Mesenchymal stem cell (in vitro differentiated cells and primary cell): Measurements from ENCODE around the gene CCDC40.

Experiments used
- DNase-seq: peaks from one replicate; pipeline ENCODE4 v3.0.0-alpha.2; 2013
- H2AFZ ChIP-seq: one replicate; pipeline ENCODE4 v1.6.1; 2013; ENCODE audit warnings: low read depth, mild to moderate bottlenecking, control low read depth, inconsistent platforms, low read length, moderate library complexity
- H2AK5ac ChIP-seq: 2 replicates; pipeline ENCODE4 v1.6.1; 2013; ENCODE audit warnings: low read length, moderate library complexity, mild to moderate bottlenecking, inconsistent platforms; ENCODE audit not compliant: severe bottlenecking
- H2BK120ac ChIP-seq: one replicate; pipeline ENCODE4 v1.6.1; 2013; ENCODE audit warnings: low read depth, mild to moderate bottlenecking, inconsistent platforms, low read length, moderate library complexity
- H2BK12ac ChIP-seq, 2 experiments: one replicate each; pipeline ENCODE4 v1.6.1; 2013; ENCODE audit warnings: inconsistent platforms in 2 of 2, low read length in 2 of 2, mild to moderate bottlenecking in 2 of 2, moderate library complexity in 2 of 2, control low read depth in 1 of 2
- H2BK15ac ChIP-seq: one replicate; pipeline ENCODE4 v1.6.1; 2013; ENCODE audit warnings: mild to moderate bottlenecking, low read depth, inconsistent platforms; ENCODE audit not compliant: poor library complexity, severe bottlenecking
- H2BK5ac ChIP-seq: 2 replicates; pipeline ENCODE4 v1.6.1; 2013; ENCODE audit warnings: low read depth, mild to moderate bottlenecking, low read length, control low read depth, inconsistent platforms; ENCODE audit not compliant: poor library complexity, severe bottlenecking
- H3K14ac ChIP-seq, 2 experiments: one replicate each; pipeline ENCODE4 v1.6.1; 2013; ENCODE audit warnings: inconsistent platforms in 2 of 2, low read length in 2 of 2, control low read depth in 1 of 2, mild to moderate bottlenecking in 1 of 2, moderate library complexity in 1 of 2
- H3K18ac ChIP-seq, 2 experiments: one replicate each; pipeline ENCODE4 v1.6.1; 2013; ENCODE audit warnings: inconsistent platforms in 2 of 2, low read length in 2 of 2, control low read depth in 1 of 2, low read depth in 1 of 2, mild to moderate bottlenecking in 1 of 2
- H3K23ac ChIP-seq, 2 experiments: one replicate each; pipeline ENCODE4 v1.6.1; 2013; ENCODE audit warnings: inconsistent platforms in 2 of 2, low read length in 2 of 2, mild to moderate bottlenecking in 2 of 2, moderate library complexity in 2 of 2, control low read depth in 1 of 2
- H3K27ac ChIP-seq: 2 replicates; pipeline ENCODE4 v1.5.1; 2013; ENCODE audit warnings: mild to moderate bottlenecking, moderate library complexity, low read length, control low read depth, inconsistent platforms; ENCODE audit not compliant: poor library complexity, severe bottlenecking
- H3K27me3 ChIP-seq, 2 experiments: 2 replicates each; pipeline versions ENCODE4 v1.6.1 to v1.7.0; 2013; ENCODE audit warnings: low read length in 2 of 2, mild to moderate bottlenecking in 2 of 2, moderate library complexity in 2 of 2, control low read depth in 1 of 2, inconsistent platforms in 1 of 2; ENCODE audit not compliant: control insufficient read depth in 1 of 2, insufficient read depth in 1 of 2
- H3K36me3 ChIP-seq, 2 experiments: 2 replicates each; pipeline versions ENCODE4 v1.6.1 to v1.7.0; 2013; ENCODE audit warnings: low read length in 2 of 2, control low read depth in 1 of 2, inconsistent platforms in 1 of 2, low read depth in 1 of 2, mild to moderate bottlenecking in 1 of 2; ENCODE audit not compliant: insufficient read depth in 2 of 2, control insufficient read depth in 1 of 2
- H3K4ac ChIP-seq, 2 experiments: one replicate each; pipeline ENCODE4 v1.6.1; 2013; ENCODE audit warnings: inconsistent platforms in 2 of 2, low read length in 2 of 2, mild to moderate bottlenecking in 2 of 2, moderate library complexity in 2 of 2, control low read depth in 1 of 2, low read depth in 1 of 2
- H3K4me1 ChIP-seq: 2 replicates; pipeline ENCODE4 v1.6.1; 2013; ENCODE audit warnings: low read depth, low read length, control low read depth; ENCODE audit not compliant: control insufficient read depth, insufficient read depth
- H3K4me2 ChIP-seq: 2 replicates; pipeline ENCODE4 v1.6.1; 2013; ENCODE audit warnings: low read length, mild to moderate bottlenecking, inconsistent platforms; ENCODE audit not compliant: poor library complexity, severe bottlenecking
- H3K4me3 ChIP-seq, 2 experiments: 2 replicates each; pipeline versions ENCODE4 v1.5.1 to v1.7.0; 2013; ENCODE audit warnings: low read length in 2 of 2, mild to moderate bottlenecking in 2 of 2, control low read depth in 1 of 2, low read depth in 1 of 2; ENCODE audit not compliant: insufficient read depth in 1 of 2
- H3K79me1 ChIP-seq: replicated peaks from 2 replicates; pipeline ENCODE4 v1.6.1; 2013; ENCODE audit warnings: mild to moderate bottlenecking, control low read depth, low read length, inconsistent platforms; ENCODE audit not compliant: poor library complexity, severe bottlenecking
- H3K9ac ChIP-seq: 2 replicates; pipeline ENCODE4 v1.7.0; 2013; ENCODE audit warnings: mild to moderate bottlenecking, low read length, moderate library complexity
- H3K9me3 ChIP-seq: 2 replicates; pipeline ENCODE4 v1.7.0; 2013; ENCODE audit warnings: mild to moderate bottlenecking, low read length; ENCODE audit not compliant: control insufficient read depth
- H4K8ac ChIP-seq: one replicate; pipeline ENCODE4 v1.6.1; 2013; ENCODE audit warnings: inconsistent platforms, mild to moderate bottlenecking, low read length, moderate library complexity
- H4K91ac ChIP-seq: one replicate; pipeline ENCODE4 v1.6.1; 2013; ENCODE audit warnings: mild to moderate bottlenecking, low read length, inconsistent platforms
- WGBS: methylation state at CpG from one replicate; pipeline ENCODE4 v1.1.7; 2013; ENCODE audit warnings: mixed read lengths; 5-methylcytosine and 5-hydroxymethylcytosine counted together

Gene CCDC40

GRCh38 chr17:80099291-80100034 lies 63.0 kb downstream of the CCDC40 start:
- no peaks in the 10 kb centered on the region for H3K9me3 ChIP-seq
- no peak overlapping the region for H2BK15ac ChIP-seq
- H3K4me2 ChIP-seq = no peak overlapping the region
- H2BK5ac ChIP-seq = no peak overlapping the region
- H3K4me1 ChIP-seq = peaks cover 18% of the 10 kb centered on the region
- no peak overlapping the region for H2AK5ac ChIP-seq
- H2BK12ac ChIP-seq = no peak overlapping the region
- H3K4me3 ChIP-seq = no peak overlapping the region
- no peak overlapping the region for H3K27ac ChIP-seq
- no peak overlapping the region for H3K4ac ChIP-seq
- H3K36me3 ChIP-seq = no peaks in the 10 kb centered on the region
- no peak for DNase-seq
- H3K14ac ChIP-seq = no peak overlapping the region
- H3K18ac ChIP-seq = no peak overlapping the region
- no peak overlapping the region for H2AFZ ChIP-seq
- no peak overlapping the region for H3K9ac ChIP-seq
- peaks cover 0 to 4% of the 10 kb centered on the region in 2 experiments for H3K27me3 ChIP-seq
- H2BK120ac ChIP-seq = no peak overlapping the region
- no peak overlapping the region for H3K23ac ChIP-seq
- 95% methylated on average over 26 of the region's 27 CpGs for WGBS
- H4K8ac ChIP-seq = no peak overlapping the region
- H3K79me1 ChIP-seq = peaks cover 4% of the 10 kb centered on the region
- H4K91ac ChIP-seq = no peak overlapping the region

- no peak overlapping the region for H2BK12ac ChIP-seq
- H3K36me3 ChIP-seq = no peaks in the 10 kb centered on the region
- H2AK5ac ChIP-seq = no peak overlapping the region
- no peak overlapping the region for H3K18ac ChIP-seq
- peaks cover 0 to 7% of the 10 kb centered on the region in 2 experiments for H3K27me3 ChIP-seq
- DNase-seq = no peak
- H2BK120ac ChIP-seq = no peak overlapping the region
- H2BK15ac ChIP-seq = no peak overlapping the region
- H4K91ac ChIP-seq = no peak overlapping the region
- peak overlapping the region; percentile 55 for H4K8ac ChIP-seq
- no peak overlapping the region for H3K4me3 ChIP-seq
- H3K4me1 ChIP-seq = peaks cover 24% of the 10 kb centered on the region
- H3K14ac ChIP-seq = no peak overlapping the region
- H3K9me3 ChIP-seq = no peaks in the 10 kb centered on the region
- H3K79me1 ChIP-seq = peaks cover 4% of the 10 kb centered on the region
- H3K27ac ChIP-seq = no peak overlapping the region
- no peak overlapping the region for H2AFZ ChIP-seq
- WGBS = 89% methylated on average over 4 of the region's 4 CpGs
- no peak overlapping the region for H2BK5ac ChIP-seq
- no peak overlapping the region for H3K9ac ChIP-seq
- no peak overlapping the region for H3K4me2 ChIP-seq
- H3K23ac ChIP-seq = no peak overlapping the region
- no peak overlapping the region for H3K4ac ChIP-seq
Observed at GRCh38 chr17:80100035-80100323, 63.5 kb downstream of the CCDC40 start.

- peak within 1 kb of the TSS; percentile 82 for H2BK15ac ChIP-seq
- H2BK12ac ChIP-seq = peak within 1 kb of the TSS in 1 of 2 experiments; percentile 47
- H3K4me1 ChIP-seq = peaks cover 30% of the 10 kb centered on the region
- peak within 1 kb of the TSS; percentile 95 for H3K4me2 ChIP-seq
- H3K27me3 ChIP-seq = peaks cover 5 to 20% of the 10 kb centered on the region in 2 experiments
- no peak within 1 kb of the TSS for H2AK5ac ChIP-seq
- WGBS = 1% methylated on average over 80 of the region's 114 CpGs
- peak; percentile 72 for DNase-seq
- H3K27ac ChIP-seq = no peak within 1 kb of the TSS
- H3K14ac ChIP-seq = peak within 1 kb of the TSS in 1 of 2 experiments; percentile 97
- H2BK5ac ChIP-seq = peak within 1 kb of the TSS; percentile 71
- H3K36me3 ChIP-seq = no peaks in the 10 kb centered on the region
- peak within 1 kb of the TSS; percentile 99 for H4K8ac ChIP-seq
- H4K91ac ChIP-seq = peak within 1 kb of the TSS; percentile 96
- H2BK120ac ChIP-seq = peak within 1 kb of the TSS; percentile 83
- H3K9ac ChIP-seq = peak within 1 kb of the TSS; percentile 95
- no peaks in the 10 kb centered on the region for H3K9me3 ChIP-seq
- peaks cover 4% of the 10 kb centered on the region for H3K79me1 ChIP-seq
- peak within 1 kb of the TSS; percentile 96 to 97 for H3K18ac ChIP-seq
- peak within 1 kb of the TSS in 1 of 2 experiments; percentile 29 for H3K23ac ChIP-seq
- H2AFZ ChIP-seq = peak within 1 kb of the TSS; percentile 89
- peak within 1 kb of the TSS; percentile 92 to 93 for H3K4ac ChIP-seq
- peak within 1 kb of the TSS; percentile 87 to 99 for H3K4me3 ChIP-seq
Observed at GRCh38 chr17:80101011-80101945, 64.8 kb downstream of the CCDC40 start, which contains the start of gene GAA. TSS of gene GAA (plus strand) at chr17:80101581. CDS start at chr17:80104587, 3,006 bp downstream.
